ENCODE results near the gene ZNF667. TPM values are rescaled to one million over a fixed set of nuclear protein-coding genes. Genes with fewer than 3 reads are reported as not detected.

ZNF667 gene
- total and polyA plus RNA-seq, 2 donors (not counting 1 experiment from before 2014, with no cell fraction given): 2.0 to 6.6 TPM

DNA sequence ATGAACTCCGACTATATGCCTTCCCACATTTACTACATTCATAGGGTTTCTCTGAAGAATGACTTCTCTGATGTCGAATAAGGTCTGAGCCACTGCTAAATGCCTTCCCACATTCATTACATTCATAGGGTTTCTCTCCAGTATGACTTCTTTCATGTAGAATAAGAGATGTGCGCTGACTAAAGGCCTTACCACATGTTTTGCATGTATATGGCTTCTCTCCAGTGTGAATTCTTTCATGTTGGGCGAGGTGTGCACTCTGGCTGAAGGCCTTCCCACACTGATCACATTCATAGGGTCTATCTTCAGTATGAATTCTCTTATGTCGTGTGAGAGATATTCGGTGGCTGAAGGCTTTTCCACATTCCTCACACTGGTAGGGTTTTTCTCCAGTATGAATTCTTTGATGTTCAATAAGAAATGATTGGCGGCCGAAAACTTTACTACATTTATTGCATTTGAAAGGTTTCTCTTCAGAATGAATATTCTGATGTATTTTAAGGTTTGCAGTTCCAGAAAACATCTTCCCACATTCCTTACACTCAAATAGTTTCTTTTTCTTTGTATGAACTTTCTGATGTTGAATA, 35.8 kb downstream of the ZNF667 start:
- no peak overlapping the region for H3K4me3 ChIP-seq (replicated peaks in 1 of 4; ENCODE audit: control extremely low read depth in 1 of 4, insufficient read depth in 1 of 4, low read depth in 3 of 4, low read length in 4 of 4)
- H3K36me3 ChIP-seq (ENCODE audit: control insufficient read depth, insufficient read depth, low read length): no peaks in the 10 kb centered on the region
- H3K4me1 ChIP-seq (ENCODE audit: control insufficient read depth, extremely low read depth, insufficient read depth, low read length): no peaks in the 10 kb centered on the region
- no peaks in the 10 kb centered on the region for H3K27me3 ChIP-seq (ENCODE audit: control insufficient read depth, insufficient read depth, low read length)
- no peak for TF ChIP-seq EZH2 (IDR thresholded peaks at IDR 0.05; ENCODE audit: low read length, missing control alignments)
- TF ChIP-seq, protein P1, sequence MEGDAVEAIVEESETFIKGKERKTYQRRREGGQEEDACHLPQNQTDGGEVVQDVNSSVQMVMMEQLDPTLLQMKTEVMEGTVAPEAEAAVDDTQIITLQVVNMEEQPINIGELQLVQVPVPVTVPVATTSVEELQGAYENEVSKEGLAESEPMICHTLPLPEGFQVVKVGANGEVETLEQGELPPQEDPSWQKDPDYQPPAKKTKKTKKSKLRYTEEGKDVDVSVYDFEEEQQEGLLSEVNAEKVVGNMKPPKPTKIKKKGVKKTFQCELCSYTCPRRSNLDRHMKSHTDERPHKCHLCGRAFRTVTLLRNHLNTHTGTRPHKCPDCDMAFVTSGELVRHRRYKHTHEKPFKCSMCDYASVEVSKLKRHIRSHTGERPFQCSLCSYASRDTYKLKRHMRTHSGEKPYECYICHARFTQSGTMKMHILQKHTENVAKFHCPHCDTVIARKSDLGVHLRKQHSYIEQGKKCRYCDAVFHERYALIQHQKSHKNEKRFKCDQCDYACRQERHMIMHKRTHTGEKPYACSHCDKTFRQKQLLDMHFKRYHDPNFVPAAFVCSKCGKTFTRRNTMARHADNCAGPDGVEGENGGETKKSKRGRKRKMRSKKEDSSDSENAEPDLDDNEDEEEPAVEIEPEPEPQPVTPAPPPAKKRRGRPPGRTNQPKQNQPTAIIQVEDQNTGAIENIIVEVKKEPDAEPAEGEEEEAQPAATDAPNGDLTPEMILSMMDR (conservative IDR thresholded peaks at IDR 0.05 in 1 of 2, IDR thresholded peaks at IDR 0.05 in 1 of 2; ENCODE audit: low read depth in 1 of 2, low read length in 2 of 2): no peak
- H3K9me3 ChIP-seq (ENCODE audit: control insufficient read depth, insufficient read depth, low read depth, low read length): no peaks in the 10 kb centered on the region
- H3K27ac ChIP-seq (ENCODE audit: insufficient read depth, low read length): no peak overlapping the region
- H2AFZ ChIP-seq (ENCODE audit: low read length): no peak overlapping the region
- no peak for DNase-seq (ENCODE audit: low read depth in 2 of 2)
- H3K79me2 ChIP-seq (ENCODE audit: control insufficient read depth, insufficient read depth, low read length): no peaks in the 10 kb centered on the region
- no peak overlapping the region for H3K9ac ChIP-seq (ENCODE audit: insufficient read depth, low read length)
- H3K4me2 ChIP-seq (ENCODE audit: extremely low read depth, insufficient read depth, low read length): no peak overlapping the region
- H4K20me1 ChIP-seq (ENCODE audit: control insufficient read depth, extremely low read depth, insufficient read depth, low read length): no peaks in the 10 kb centered on the region

DNA sequence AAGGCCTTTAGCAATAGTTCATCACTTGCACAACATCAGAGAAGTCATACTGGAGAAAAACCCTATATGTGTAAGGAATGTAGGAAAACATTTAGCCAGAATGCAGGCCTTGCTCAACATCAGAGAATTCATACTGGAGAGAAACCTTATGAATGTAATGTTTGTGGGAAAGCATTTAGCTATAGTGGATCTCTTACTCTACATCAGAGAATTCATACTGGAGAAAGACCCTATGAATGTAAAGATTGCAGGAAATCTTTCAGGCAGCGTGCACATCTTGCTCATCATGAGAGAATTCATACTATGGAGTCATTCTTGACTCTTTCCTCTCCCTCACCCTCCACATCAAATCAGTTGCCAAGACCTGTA, 53.2 kb downstream of the ZNF667 start:
- Histone ChIP-seq H3K9me3 (ENCODE audit: control insufficient read depth, insufficient read depth, low read depth, low read length) (peaks cover 11% of the 10 kb centered on the region), H3K36me3 (ENCODE audit: control insufficient read depth, insufficient read depth, low read length) (no peaks in the 10 kb centered on the region), H3K4me3 (replicated peaks in 1 of 4; ENCODE audit: control extremely low read depth in 1 of 4, insufficient read depth in 1 of 4, low read depth in 3 of 4, low read length in 4 of 4) (no peak overlapping the region), H2AFZ (ENCODE audit: low read length) (no peak overlapping the region), H4K20me1 (ENCODE audit: control insufficient read depth, extremely low read depth, insufficient read depth, low read length) (no peaks in the 10 kb centered on the region), H3K4me2 (ENCODE audit: extremely low read depth, insufficient read depth, low read length) (no peak overlapping the region), H3K79me2 (ENCODE audit: control insufficient read depth, insufficient read depth, low read length) (no peaks in the 10 kb centered on the region), H3K27me3 (ENCODE audit: control insufficient read depth, insufficient read depth, low read length) (no peaks in the 10 kb centered on the region), H3K4me1 (ENCODE audit: control insufficient read depth, extremely low read depth, insufficient read depth, low read length) (no peaks in the 10 kb centered on the region), H3K9ac (ENCODE audit: insufficient read depth, low read length) (no peak overlapping the region), H3K27ac (ENCODE audit: insufficient read depth, low read length) (no peak overlapping the region)
- TF ChIP-seq, protein P1 (conservative IDR thresholded peaks at IDR 0.05 in 1 of 2, IDR thresholded peaks at IDR 0.05 in 1 of 2; ENCODE audit: low read depth in 1 of 2, low read length in 2 of 2): no peak
- no peak for TF ChIP-seq EZH2 (IDR thresholded peaks at IDR 0.05; ENCODE audit: low read length, missing control alignments)
- peak in 1 of 2 donors; percentile 4 for DNase-seq (ENCODE audit: low read depth in 2 of 2)

- Histone ChIP-seq H3K9me3 (ENCODE audit: control insufficient read depth, insufficient read depth, low read depth, low read length) (peaks cover 11% of the 10 kb centered on the region), H2AFZ (ENCODE audit: low read length) (no peak overlapping the region), H3K27me3 (ENCODE audit: control insufficient read depth, insufficient read depth, low read length) (no peaks in the 10 kb centered on the region), H4K20me1 (ENCODE audit: control insufficient read depth, extremely low read depth, insufficient read depth, low read length) (no peaks in the 10 kb centered on the region), H3K36me3 (ENCODE audit: control insufficient read depth, insufficient read depth, low read length) (no peaks in the 10 kb centered on the region), H3K4me3 (replicated peaks in 1 of 4; ENCODE audit: control extremely low read depth in 1 of 4, insufficient read depth in 1 of 4, low read depth in 3 of 4, low read length in 4 of 4) (no peak overlapping the region), H3K27ac (ENCODE audit: insufficient read depth, low read length) (no peak overlapping the region), H3K4me1 (ENCODE audit: control insufficient read depth, extremely low read depth, insufficient read depth, low read length) (no peaks in the 10 kb centered on the region), H3K9ac (ENCODE audit: insufficient read depth, low read length) (no peak overlapping the region), H3K79me2 (ENCODE audit: control insufficient read depth, insufficient read depth, low read length) (no peaks in the 10 kb centered on the region), H3K4me2 (ENCODE audit: extremely low read depth, insufficient read depth, low read length) (no peak overlapping the region)
- DNase-seq (ENCODE audit: low read depth in 2 of 2): peak; percentile 4 to 5
- TF ChIP-seq EZH2 (IDR thresholded peaks at IDR 0.05; ENCODE audit: low read length, missing control alignments): no peak
- TF ChIP-seq, protein P1 (conservative IDR thresholded peaks at IDR 0.05 in 1 of 2, IDR thresholded peaks at IDR 0.05 in 1 of 2; ENCODE audit: low read depth in 1 of 2, low read length in 2 of 2): no peak
Measured at GRCh38 chr19:56423276-56423984, 53.7 kb downstream of the ZNF667 start.
